ENCODE data around the gene SACM1L.

Gene SACM1L

GRCh38 chr3:45700570-45701073, 11.4 kb downstream of the SACM1L start:
- POLR2A ChIA-PET, result no interaction called here
- CTCF ChIA-PET, result interaction anchor here (1.2 kb wide), 1 partner anchor 11 kb away, joined by 3 read pairs; the partner anchor contains the start of gene SACM1L
- H3K27ac ChIP-seq (ENCODE audit: extremely low read depth, low read depth, low read length), result no peak overlapping the region

GRCh38 chr3:45701172-45701867, 12.1 kb downstream of the SACM1L start:
- CTCF ChIA-PET, result interaction anchor here (1.2 kb wide), 1 partner anchor 12 kb away, joined by 3 read pairs; the partner anchor contains the start of gene SACM1L
- POLR2A ChIA-PET, result interaction anchor here (0.8 kb wide), 1 partner anchor 10 kb away, joined by 3 read pairs; no protein-coding TSS in a partner anchor
- no peak overlapping the region for H3K27ac ChIP-seq (ENCODE audit: extremely low read depth, low read depth, low read length)
- no peak overlapping the region for H3K4me3 ChIP-seq (ENCODE audit: low read depth, low read length)
- H3K4me1 ChIP-seq (ENCODE audit: control insufficient read depth, insufficient read depth, low read length), result no peaks in the 10 kb centered on the region
- no peaks in the 10 kb centered on the region for H3K9me3 ChIP-seq (ENCODE audit: control insufficient read depth, insufficient read depth, low read depth, low read length)
- TF ChIP-seq ZNF211 (tag by site-specific recombination; IDR thresholded peaks at IDR 0.05; ENCODE audit: low read depth) (no peak), ZNF610 (tag by site-specific recombination; IDR thresholded peaks at IDR 0.05; ENCODE audit: borderline replicate concordance) (no peak)
- H3K36me3 ChIP-seq (ENCODE audit: control insufficient read depth in 2 of 2, insufficient read depth in 1 of 2, low read length in 2 of 2), result peaks cover 0 to 18% of the 10 kb centered on the region in 2 experiments; a peak in 2 of 3 replicates

More at GRCh38 chr3:45700570-45701073, 11.4 kb downstream of the SACM1L start:
- Histone ChIP-seq H3K4me3 (ENCODE audit: low read depth, low read length) (no peak overlapping the region), H3K9me3 (ENCODE audit: control insufficient read depth, insufficient read depth, low read depth, low read length) (no peaks in the 10 kb centered on the region), H3K36me3 (ENCODE audit: control insufficient read depth in 2 of 2, insufficient read depth in 1 of 2, low read length in 2 of 2) (peaks cover 0 to 13% of the 10 kb centered on the region in 2 experiments; a peak in 2 of 3 replicates), H3K4me1 (ENCODE audit: control insufficient read depth, insufficient read depth, low read length) (no peaks in the 10 kb centered on the region)
- TF ChIP-seq ZNF558 (tag by site-specific recombination; IDR thresholded peaks at IDR 0.05) (no peak), ZNF660 (tag by site-specific recombination; IDR thresholded peaks at IDR 0.05) (no peak), ZXDB (tag by site-specific recombination; IDR thresholded peaks at IDR 0.05) (no peak)
- TF ChIP-seq, protein P1, sequence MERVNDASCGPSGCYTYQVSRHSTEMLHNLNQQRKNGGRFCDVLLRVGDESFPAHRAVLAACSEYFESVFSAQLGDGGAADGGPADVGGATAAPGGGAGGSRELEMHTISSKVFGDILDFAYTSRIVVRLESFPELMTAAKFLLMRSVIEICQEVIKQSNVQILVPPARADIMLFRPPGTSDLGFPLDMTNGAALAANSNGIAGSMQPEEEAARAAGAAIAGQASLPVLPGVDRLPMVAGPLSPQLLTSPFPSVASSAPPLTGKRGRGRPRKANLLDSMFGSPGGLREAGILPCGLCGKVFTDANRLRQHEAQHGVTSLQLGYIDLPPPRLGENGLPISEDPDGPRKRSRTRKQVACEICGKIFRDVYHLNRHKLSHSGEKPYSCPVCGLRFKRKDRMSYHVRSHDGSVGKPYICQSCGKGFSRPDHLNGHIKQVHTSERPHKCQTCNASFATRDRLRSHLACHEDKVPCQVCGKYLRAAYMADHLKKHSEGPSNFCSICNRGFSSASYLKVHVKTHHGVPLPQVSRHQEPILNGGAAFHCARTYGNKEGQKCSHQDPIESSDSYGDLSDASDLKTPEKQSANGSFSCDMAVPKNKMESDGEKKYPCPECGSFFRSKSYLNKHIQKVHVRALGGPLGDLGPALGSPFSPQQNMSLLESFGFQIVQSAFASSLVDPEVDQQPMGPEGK (tag by site-specific recombination; IDR thresholded peaks at IDR 0.05), result no peak
- TF ChIP-seq, protein P2, sequence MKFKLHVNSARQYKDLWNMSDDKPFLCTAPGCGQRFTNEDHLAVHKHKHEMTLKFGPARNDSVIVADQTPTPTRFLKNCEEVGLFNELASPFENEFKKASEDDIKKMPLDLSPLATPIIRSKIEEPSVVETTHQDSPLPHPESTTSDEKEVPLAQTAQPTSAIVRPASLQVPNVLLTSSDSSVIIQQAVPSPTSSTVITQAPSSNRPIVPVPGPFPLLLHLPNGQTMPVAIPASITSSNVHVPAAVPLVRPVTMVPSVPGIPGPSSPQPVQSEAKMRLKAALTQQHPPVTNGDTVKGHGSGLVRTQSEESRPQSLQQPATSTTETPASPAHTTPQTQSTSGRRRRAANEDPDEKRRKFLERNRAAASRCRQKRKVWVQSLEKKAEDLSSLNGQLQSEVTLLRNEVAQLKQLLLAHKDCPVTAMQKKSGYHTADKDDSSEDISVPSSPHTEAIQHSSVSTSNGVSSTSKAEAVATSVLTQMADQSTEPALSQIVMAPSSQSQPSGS (tag by site-specific recombination; IDR thresholded peaks at IDR 0.05; ENCODE audit: low read depth), result no peak

DNA sequence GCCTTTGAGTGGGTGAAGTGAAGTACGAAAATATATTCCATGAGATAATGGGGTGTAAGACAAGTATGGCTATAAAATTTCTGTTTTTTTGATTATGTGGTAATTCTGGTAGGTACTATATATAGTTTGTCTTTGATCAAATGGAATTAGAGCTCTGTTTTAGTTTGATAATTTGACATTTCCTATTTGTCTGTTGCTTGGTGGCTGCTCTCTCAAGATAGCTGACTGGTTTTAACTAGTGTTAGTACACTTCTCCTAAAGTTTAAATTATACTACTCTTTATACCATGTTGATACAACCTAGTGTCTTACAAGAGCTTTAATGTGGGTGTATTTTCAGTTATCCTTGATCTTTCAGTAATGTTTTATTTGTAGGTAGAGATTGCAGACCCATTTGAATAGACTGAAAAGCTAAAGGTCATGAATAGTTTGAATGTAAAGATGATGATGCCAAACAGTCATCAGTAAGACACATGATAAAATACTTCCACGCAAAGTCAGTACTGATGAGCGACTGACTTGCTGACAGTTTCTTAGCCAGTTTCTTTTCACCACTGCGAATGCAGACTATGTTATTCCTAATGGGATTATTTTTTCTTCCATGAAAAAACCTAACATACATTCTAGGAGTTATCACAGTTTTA, 15.2 kb downstream of the SACM1L start:
- no peak overlapping the region for H3K27ac ChIP-seq (ENCODE audit: extremely low read depth, low read depth, low read length)
- H3K4me3 ChIP-seq (ENCODE audit: low read depth, low read length), result no peak overlapping the region
- H3K9me3 ChIP-seq (ENCODE audit: control insufficient read depth, insufficient read depth, low read depth, low read length), result no peaks in the 10 kb centered on the region
- ChIA-PET CTCF (interaction anchor here (1.1 kb wide), 1 partner anchor 480 kb away, joined by 4 read pairs; no protein-coding TSS in a partner anchor), POLR2A (interaction anchor here (1.1 kb wide), 1 partner anchor 15 kb away, joined by 3 read pairs; the partner anchor contains the start of gene SACM1L)
- no peaks in the 10 kb centered on the region for H3K4me1 ChIP-seq (ENCODE audit: control insufficient read depth, insufficient read depth, low read length)
- TF ChIP-seq ZNF174 (tag by site-specific recombination; IDR thresholded peaks at IDR 0.05) (no peak), ZNF274 (IDR thresholded peaks at IDR 0.05; ENCODE audit: low read length) (no peak), ZNF274 (tag by site-specific recombination; IDR thresholded peaks at IDR 0.05; ENCODE audit: borderline replicate concordance) (no peak), PRDM4 (tag by site-specific recombination; IDR thresholded peaks at IDR 0.05) (no peak), ZNF645 (tag by site-specific recombination; IDR thresholded peaks at IDR 0.05) (no peak), TRIM28 (IDR thresholded peaks at IDR 0.05; ENCODE audit: borderline replicate concordance, low read length) (no peak), ZNF704 (tag by site-specific recombination; IDR thresholded peaks at IDR 0.05) (no peak), ZNF239 (tag by site-specific recombination; IDR thresholded peaks at IDR 0.05) (no peak), PRDM1 (tag by site-specific recombination; IDR thresholded peaks at IDR 0.05) (no peak), EGR2 (tag by site-specific recombination; IDR thresholded peaks at IDR 0.05; ENCODE audit: low read depth) (no peak), SP3 (tag by site-specific recombination; IDR thresholded peaks at IDR 0.05) (no peak), ZNF707 (tag by site-specific recombination; IDR thresholded peaks at IDR 0.05) (no peak), ZNF549 (tag by site-specific recombination; IDR thresholded peaks at IDR 0.05) (no peak), ZNF23 (tag by site-specific recombination; IDR thresholded peaks at IDR 0.05; ENCODE audit: borderline replicate concordance) (no peak)
- H3K36me3 ChIP-seq (ENCODE audit: control insufficient read depth in 2 of 2, insufficient read depth in 1 of 2, low read length in 2 of 2), result peaks cover 0 to 37% of the 10 kb centered on the region in 2 experiments; a peak in 2 of 3 replicates

Data from HEK293 (cell line).